BLaER1 treated with 17β-estradiol and CSF1 and Interleukin-3, amounts not matched to agents 10 nM and 100 nM (cell line): Measurements from ENCODE around the gene HMGA1.
"Not testable (repeated sequence)": the region's sequence is repeated elsewhere in the genome, so short reads cannot be mapped to it uniquely, and the experiment has no call there.

Source experiments
- H3K27ac ChIP-seq, 11 experiments: shearing (Covaris generic); formaldehyde crosslinking; 2 replicates each; pipeline ENCODE4 v1.8.1; 2022
- H3K27me3 ChIP-seq, 11 experiments: shearing (Covaris generic); formaldehyde crosslinking; 2 replicates each; pipeline ENCODE4 v1.8.1; 2022
- H3K36me3 ChIP-seq, 11 experiments: shearing (Covaris generic); formaldehyde crosslinking; 2 replicates each; pipeline ENCODE4 v1.8.1; 2022
- H3K4me1 ChIP-seq, 10 experiments: shearing (Covaris generic); formaldehyde crosslinking; 2 replicates each; pipeline ENCODE4 v1.8.1; 2022
- H3K4me2 ChIP-seq, 11 experiments: shearing (Covaris generic); formaldehyde crosslinking; 2 replicates each; pipeline ENCODE4 v1.8.1; 2022
- H3K4me3 ChIP-seq, 10 experiments: shearing (Covaris generic); formaldehyde crosslinking; 2 replicates each; pipeline ENCODE4 v1.8.1; 2022
- H3K9ac ChIP-seq, 11 experiments: shearing (Covaris generic); formaldehyde crosslinking; 2 replicates each; pipeline ENCODE4 v1.8.1; 2022
- H3K9me3 ChIP-seq, 11 experiments: shearing (Covaris generic); formaldehyde crosslinking; replicated peaks in 1 of 11; 2 replicates each; pipeline ENCODE4 v1.8.1; 2022
- H4K20me1 ChIP-seq, 11 experiments: shearing (Covaris generic); formaldehyde crosslinking; 2 replicates each; pipeline ENCODE4 v1.8.1; 2022
- Cebpa-rat ChIP-seq, 11 experiments: shearing (Covaris generic); IDR thresholded peaks; 2 replicates each; pipeline ENCODE4 v1.8.1; 2022

HMGA1 gene

DNA sequence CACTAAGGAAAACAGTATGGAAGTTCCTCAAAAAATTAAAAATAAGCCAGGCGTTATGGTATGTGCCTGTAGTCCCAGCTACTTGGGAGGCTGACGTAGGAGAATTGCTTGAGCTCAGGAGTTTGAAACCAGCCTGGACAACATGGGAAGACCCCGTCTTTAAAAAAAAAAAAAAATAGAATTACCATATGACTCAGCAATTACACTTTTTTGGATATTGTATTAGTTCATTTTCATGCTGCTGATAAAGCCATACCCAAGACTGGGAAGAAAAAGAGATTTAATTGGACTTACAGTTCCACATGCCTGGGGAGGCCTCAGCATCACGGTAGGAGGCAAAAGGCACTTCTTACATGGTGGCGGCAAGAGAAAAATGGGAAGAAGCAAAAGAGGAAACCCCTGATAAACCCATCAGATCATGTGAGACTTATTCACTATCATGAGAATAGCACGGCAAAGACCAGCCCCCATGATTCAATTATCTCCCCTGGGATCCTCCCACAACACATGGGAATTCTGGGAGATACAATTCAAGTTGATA, 22.9 kb downstream of the HMGA1 start:
- peak overlapping the region in 3 of 11 experiments; percentile 12 to 23 (median 20); a peak in 2 of 22 replicates for H3K27ac ChIP-seq
- peaks cover 0 to 14% (median 3%) of the 10 kb centered on the region in 11 experiments; a peak in 8 of 22 replicates for H3K36me3 ChIP-seq
- H3K9me3 ChIP-seq, result peaks cover 44 to 60% (median 54%) of the 10 kb centered on the region in 11 experiments
- H3K4me2 ChIP-seq, result no peak overlapping the region
- no peak overlapping the region for H3K9ac ChIP-seq
- H3K4me1 ChIP-seq, result no peaks in the 10 kb centered on the region
- no peaks in the 10 kb centered on the region for H3K27me3 ChIP-seq
- no peak overlapping the region for H3K4me3 ChIP-seq
- no peak for TF ChIP-seq Cebpa-rat (IDR thresholded peaks at IDR 0.05)
- H4K20me1 ChIP-seq, result no peaks in the 10 kb centered on the region

DNA sequence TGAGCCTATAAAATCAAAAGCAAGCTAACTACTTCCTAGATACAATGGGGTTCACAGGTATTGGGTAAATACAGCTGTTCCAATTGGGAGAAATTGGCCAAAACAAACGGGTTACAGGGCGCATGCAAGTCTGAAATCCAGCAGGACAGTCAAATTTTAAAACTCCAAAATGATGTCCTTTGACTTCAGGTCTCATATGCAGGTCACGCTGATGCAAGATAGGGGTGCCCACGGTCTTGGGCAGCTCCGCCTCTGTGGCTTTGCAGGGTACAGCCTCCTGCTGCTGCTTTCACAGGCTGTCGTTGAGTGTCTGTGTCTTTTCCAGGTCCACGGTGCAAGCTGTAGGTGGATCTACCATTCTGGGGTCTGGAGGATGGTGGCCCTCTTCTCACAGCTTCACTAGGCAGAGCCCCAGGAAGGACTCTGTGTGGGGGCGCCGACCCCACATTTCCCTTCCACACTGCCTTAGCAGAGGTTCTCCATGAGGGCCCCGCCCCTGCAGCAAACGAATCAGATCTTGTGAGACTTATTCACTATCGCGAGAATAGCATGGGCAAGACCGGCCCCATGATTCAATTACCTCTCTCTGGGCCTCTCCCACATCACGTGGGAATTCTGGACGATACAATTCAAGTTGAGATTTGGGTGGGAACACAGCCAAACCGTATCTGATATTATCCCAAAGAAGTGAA, 24.0 kb downstream of the HMGA1 start:
- no peaks in the 10 kb centered on the region for H3K4me1 ChIP-seq
- H3K27me3 ChIP-seq, result no peaks in the 10 kb centered on the region
- no peaks in the 10 kb centered on the region for H4K20me1 ChIP-seq
- TF ChIP-seq Cebpa-rat (IDR thresholded peaks at IDR 0.05), result no peak
- H3K36me3 ChIP-seq, result peaks cover 0 to 14% (median 3%) of the 10 kb centered on the region in 11 experiments; a peak in 8 of 22 replicates
- peaks cover 56 to 71% (median 66%) of the 10 kb centered on the region in 11 experiments for H3K9me3 ChIP-seq
- no peak overlapping the region for H3K4me3 ChIP-seq
- H3K9ac ChIP-seq, result no peak overlapping the region
- no peak overlapping the region for H3K27ac ChIP-seq
- no peak overlapping the region for H3K4me2 ChIP-seq

DNA sequence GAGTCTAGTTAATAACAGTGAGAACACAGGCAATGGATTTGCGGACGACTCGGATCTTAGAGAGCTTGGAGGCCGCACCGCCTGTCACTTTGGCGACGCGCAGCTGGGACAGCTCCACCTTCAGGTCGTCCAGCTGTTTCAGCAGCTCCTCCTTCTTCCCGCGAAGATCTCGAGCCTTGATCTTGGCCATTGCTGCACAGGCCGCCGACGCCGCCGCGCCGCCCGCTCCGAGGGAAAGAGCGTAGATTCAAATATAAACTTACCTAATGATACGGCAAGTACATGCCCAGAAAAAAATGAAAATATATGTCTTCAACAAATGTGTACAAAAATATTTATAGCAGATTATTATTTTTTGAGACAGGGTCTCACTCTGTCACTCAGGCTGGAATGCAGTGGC, 26.8 kb downstream of the HMGA1 start:
- H3K4me3 ChIP-seq, H4K20me1 ChIP-seq, H3K9ac ChIP-seq, H3K27ac ChIP-seq, H3K27me3 ChIP-seq, H3K4me1 ChIP-seq, H3K4me2 ChIP-seq: not testable (repeated sequence)
- H3K9me3 ChIP-seq, result peaks cover 74 to 95% (median 83%) of the 10 kb centered on the region in 11 experiments
- peaks cover 0 to 14% (median 3%) of the 10 kb centered on the region in 11 experiments; a peak in 8 of 22 replicates for H3K36me3 ChIP-seq

DNA sequence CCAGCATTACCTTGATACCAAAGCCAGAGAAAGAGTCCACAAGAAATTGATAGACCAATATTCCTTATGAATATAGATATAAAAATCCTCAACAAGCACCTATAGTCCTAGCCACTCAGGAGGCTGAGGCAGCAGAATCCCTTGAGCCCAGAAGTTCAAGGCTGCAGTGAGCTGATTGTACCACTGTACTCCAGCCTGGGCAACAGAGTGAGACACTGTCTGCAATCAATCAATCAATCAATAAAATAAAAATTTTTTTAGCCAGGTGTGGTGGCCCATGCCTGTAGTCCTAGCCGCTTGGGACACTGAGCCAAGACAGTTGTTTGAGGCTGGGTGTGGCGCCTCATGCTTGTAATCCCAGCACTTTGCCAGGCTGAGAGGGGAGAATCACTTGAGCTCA, 31.1 kb downstream of the HMGA1 start:
- H3K27ac ChIP-seq, result no peak overlapping the region
- no peak overlapping the region for H3K9ac ChIP-seq
- no peak overlapping the region for H3K4me2 ChIP-seq
- H3K27me3 ChIP-seq, result no peaks in the 10 kb centered on the region
- H3K36me3 ChIP-seq, result peaks cover 0 to 14% (median 0%) of the 10 kb centered on the region in 11 experiments; a peak in 8 of 22 replicates
- H3K4me3 ChIP-seq, result no peak overlapping the region
- TF ChIP-seq Cebpa-rat (IDR thresholded peaks at IDR 0.05), result no peak
- peaks cover 34 to 63% (median 55%) of the 10 kb centered on the region in 11 experiments for H3K9me3 ChIP-seq
- no peaks in the 10 kb centered on the region for H4K20me1 ChIP-seq
- peaks cover 17 to 24% (median 22%) of the 10 kb centered on the region in 10 experiments for H3K4me1 ChIP-seq

DNA sequence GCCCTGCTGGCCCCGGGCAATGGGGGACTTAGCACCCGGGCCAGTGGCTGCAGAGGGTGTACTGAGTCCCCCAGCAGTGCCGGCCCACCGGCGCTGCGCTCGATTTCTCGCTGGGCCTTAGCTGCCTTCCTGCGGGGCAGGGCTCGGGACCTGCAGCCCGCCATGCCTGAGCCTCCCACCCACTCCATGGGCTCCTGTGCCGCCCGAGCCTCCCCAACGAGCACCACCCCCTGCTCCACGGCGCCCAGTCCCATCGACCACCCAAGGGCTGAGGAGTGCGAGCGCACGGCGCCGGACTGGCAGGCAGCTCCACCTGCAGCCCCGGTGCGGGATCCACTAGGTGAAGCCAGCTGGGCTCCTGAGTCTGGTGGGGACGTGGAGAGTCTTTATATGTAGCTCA, 32.5 kb downstream of the HMGA1 start:
- peaks cover 31 to 38% (median 36%) of the 10 kb centered on the region in 10 experiments for H3K4me1 ChIP-seq
- not testable (repeated sequence) for H3K27ac ChIP-seq, H3K36me3 ChIP-seq, H3K4me3 ChIP-seq, H3K4me2 ChIP-seq, H3K27me3 ChIP-seq, H4K20me1 ChIP-seq, H3K9ac ChIP-seq
- H3K9me3 ChIP-seq, result peaks cover 21 to 50% (median 41%) of the 10 kb centered on the region in 11 experiments

DNA sequence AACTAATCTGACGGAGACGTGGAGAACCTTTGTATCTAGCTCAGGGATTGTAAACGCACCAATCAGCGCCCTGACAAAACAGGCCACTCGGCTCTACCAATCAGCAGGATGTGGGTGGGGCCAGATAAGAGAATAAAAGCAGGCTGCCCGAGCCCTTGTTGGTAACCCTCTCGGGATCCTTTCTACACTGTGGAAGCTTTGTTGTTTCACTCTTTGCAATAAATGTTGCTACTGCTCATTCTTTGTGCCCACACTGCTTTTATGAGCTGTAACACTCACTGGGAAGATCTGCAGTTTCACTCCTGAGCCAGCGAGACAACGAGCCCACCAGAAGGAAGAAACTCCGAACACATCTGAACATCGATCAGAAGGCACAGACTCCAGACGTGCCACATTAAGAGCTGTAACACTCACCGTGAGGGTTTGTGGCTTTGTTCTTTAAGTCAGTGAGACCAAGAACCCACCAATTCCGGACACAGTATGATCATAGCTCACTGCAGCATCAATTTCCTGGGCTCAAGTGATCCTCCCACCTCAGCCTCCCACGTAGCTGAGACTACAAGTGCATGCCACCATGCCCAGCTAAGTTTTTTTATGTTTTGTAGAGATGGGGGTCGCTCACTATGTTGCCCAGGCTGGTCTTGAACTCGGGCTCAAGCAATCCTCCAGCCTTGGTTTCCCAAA, 33.1 kb downstream of the HMGA1 start:
- H3K9me3 ChIP-seq, result peaks cover 14 to 43% (median 35%) of the 10 kb centered on the region in 11 experiments; a peak in 21 of 22 replicates
- H4K20me1 ChIP-seq, H3K36me3 ChIP-seq, H3K4me3 ChIP-seq, H3K9ac ChIP-seq, H3K27me3 ChIP-seq: not testable (repeated sequence)
- H3K4me2 ChIP-seq, result peak overlapping the region in 7 of 11 experiments; percentile 3 to 33 (median 8); a peak in 9 of 22 replicates
- peak overlapping the region in 4 of 11 experiments; percentile 9 to 36 (median 26); a peak in 4 of 22 replicates for H3K27ac ChIP-seq
- peaks cover 34 to 44% (median 38%) of the 10 kb centered on the region in 10 experiments for H3K4me1 ChIP-seq

DNA sequence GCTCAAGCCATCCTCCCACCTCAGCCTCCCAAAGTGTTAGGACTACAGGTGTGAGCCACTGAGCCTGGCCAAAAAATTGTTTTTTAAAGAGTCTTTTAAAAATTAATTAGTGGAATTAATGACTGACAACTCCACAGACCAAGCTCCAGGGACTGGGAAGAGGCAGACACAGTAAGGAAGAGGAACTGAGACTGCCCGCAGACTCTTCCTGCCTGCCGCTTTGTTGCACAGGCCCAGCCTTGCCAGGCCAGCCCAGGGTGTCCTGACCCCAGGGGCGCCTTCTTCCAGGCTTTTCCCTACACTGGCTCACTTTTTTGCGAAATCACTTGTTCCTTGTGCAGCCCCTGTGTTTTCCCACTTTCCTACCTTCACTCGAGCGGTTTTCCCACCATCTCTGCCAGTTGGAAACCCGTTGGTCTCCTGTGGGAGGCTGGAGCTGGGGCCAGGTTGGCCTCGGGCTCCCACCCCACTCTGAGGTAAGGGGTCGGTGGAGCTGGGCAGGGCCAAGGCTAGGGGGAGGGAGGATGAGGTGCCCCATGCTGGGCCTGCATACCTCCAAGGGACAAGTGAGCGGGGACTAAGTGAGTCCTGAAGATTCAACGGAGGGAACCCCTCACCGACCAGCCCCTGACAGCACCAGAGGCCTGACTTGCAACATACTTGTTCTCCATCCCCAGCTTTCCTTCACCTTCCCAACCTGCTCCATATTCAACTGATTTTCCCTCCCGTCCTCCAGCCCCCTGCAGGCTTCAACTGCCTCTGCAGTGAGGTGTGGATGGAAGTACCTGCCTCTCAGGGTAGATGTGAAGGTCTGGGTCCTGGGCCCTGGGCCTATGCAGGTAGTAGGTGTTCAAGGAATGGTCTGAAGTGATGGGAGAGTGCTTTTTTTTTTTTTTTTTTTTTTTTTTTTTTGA, 35.6 kb downstream of the HMGA1 start:
- Histone ChIP-seq H3K36me3 (no peaks in the 10 kb centered on the region), H4K20me1 (no peaks in the 10 kb centered on the region), H3K9me3 (peaks cover 0 to 19% (median 10%) of the 10 kb centered on the region in 11 experiments; a peak in 14 of 22 replicates), H3K4me1 (peaks cover 34 to 57% (median 40%) of the 10 kb centered on the region in 10 experiments), H3K4me2 (peak overlapping the region; percentile 60 to 96 (median 90)), H3K27me3 (no peaks in the 10 kb centered on the region), H3K27ac (peak overlapping the region; percentile 52 to 84 (median 72)), H3K9ac (peak overlapping the region in 10 of 11 experiments; percentile 15 to 70 (median 46); a peak in 16 of 22 replicates), H3K4me3 (peak overlapping the region in 2 of 10 experiments; percentile 19 to 36; a peak in 3 of 20 replicates)
- no peak for TF ChIP-seq Cebpa-rat (IDR thresholded peaks at IDR 0.05)

DNA sequence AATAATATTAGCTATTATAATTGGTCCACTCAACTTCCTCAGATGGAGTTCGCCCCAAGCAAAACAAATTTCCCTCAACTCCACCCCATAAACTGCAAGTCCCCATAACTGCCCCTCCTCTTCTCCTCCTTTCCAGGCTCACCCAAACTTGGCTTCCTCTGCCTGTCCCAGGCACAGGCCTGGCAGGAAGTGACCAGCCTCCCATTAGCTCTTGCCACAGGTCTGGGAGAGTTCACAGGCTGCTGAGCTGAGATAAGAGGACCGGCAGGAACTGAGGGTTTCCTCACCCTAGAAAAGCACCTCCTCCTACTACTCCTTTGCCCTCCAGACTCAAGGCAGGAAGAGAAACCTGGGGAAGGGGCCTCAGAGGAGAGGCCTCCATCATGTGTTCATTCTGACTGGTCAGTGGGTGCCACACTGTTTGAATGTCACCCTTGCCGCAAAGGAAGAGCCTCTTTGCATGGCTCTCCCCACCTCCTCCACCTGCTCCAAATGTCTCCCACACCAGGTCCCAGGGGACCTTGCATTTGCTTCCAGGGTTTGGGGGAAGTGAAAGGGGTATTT, 36.7 kb downstream of the HMGA1 start:
- H3K9ac ChIP-seq, result peak overlapping the region; percentile 34 to 64 (median 56); a peak in 16 of 22 replicates

More for the DNA sequence above, 36.7 kb downstream of the HMGA1 start:
- TF ChIP-seq Cebpa-rat (IDR thresholded peaks at IDR 0.05), result no peak; a peak in 1 of 22 replicates
- Histone ChIP-seq H3K27ac (peak overlapping the region; percentile 38 to 84 (median 72); a peak in 21 of 22 replicates), H3K27me3 (no peaks in the 10 kb centered on the region), H3K36me3 (peaks cover 0 to 10% (median 5%) of the 10 kb centered on the region in 11 experiments; a peak in 13 of 22 replicates), H3K4me3 (peak overlapping the region in 2 of 10 experiments; percentile 21 to 40; a peak in 2 of 20 replicates), H3K4me2 (peak overlapping the region; percentile 70 to 96 (median 90)), H4K20me1 (no peaks in the 10 kb centered on the region), H3K9me3 (peaks cover 0 to 9% (median 5%) of the 10 kb centered on the region in 11 experiments; a peak in 9 of 22 replicates), H3K4me1 (peaks cover 34 to 65% (median 40%) of the 10 kb centered on the region in 10 experiments)
